GF-D8 (cell line): ENCODE data around the gene CHIA.

Experiments used
- DNase-seq: peaks from one replicate; lab custom pipeline; 2025; lab: John Stamatoyannopoulos, UW

The CHIA gene

GRCh38 chr1:111366256-111366655 is 75.6 kb downstream of the CHIA start:
- DNase-seq = no peak

GRCh38 chr1:111369177-111369576 is 78.5 kb downstream of the CHIA start:
- no peak for DNase-seq

- no peak for DNase-seq
Observed at GRCh38 chr1:111369645-111370044, 79.0 kb downstream of the CHIA start.
